GM23338 (cell line): Measurements from ENCODE around the gene CAMTA1. TPM values are rescaled to one million over a fixed set of nuclear protein-coding genes. Genes with fewer than 3 reads are reported as not detected.

Source experiments
- ATAC-seq: fragments of 200-7000 bp; cut with Tn5 transposase; 3 replicates; pipeline ENCODE4 v1.9.1; 2020
- DNase-seq: peaks from one replicate; pipeline ENCODE4 v3.0.0-alpha.2; 2015; ENCODE audit warnings: low spot score
- H2AFZ ChIP-seq: fragments of 200-600 bp; sonication (generic); 2 replicates; pipeline ENCODE4 v1.8.0; 2016; ENCODE audit warnings: antibody characterized with exemption, mild to moderate bottlenecking, moderate library complexity
- H3F3A ChIP-seq: fragments of 200-600 bp; sonication (generic); replicated peaks from 2 replicates; pipeline ENCODE4 v1.8.0; 2017; ENCODE audit warnings: antibody characterized with exemption, mixed run types, low read depth
- H3K27ac ChIP-seq: fragments of 200-600 bp; sonication (generic); 2 replicates; pipeline ENCODE4 v1.6.1; 2016; ENCODE audit warnings: low read depth
- H3K27me3 ChIP-seq: fragments of 200-600 bp; sonication (generic); 2 replicates; pipeline ENCODE4 v1.8.0; 2016; ENCODE audit warnings: mild to moderate bottlenecking, mixed run types, moderate library complexity; ENCODE audit not compliant: insufficient read depth
- H3K36me3 ChIP-seq: fragments of 200-600 bp; sonication (generic); 2 replicates; pipeline ENCODE4 v1.8.0; 2016; ENCODE audit warnings: mild to moderate bottlenecking; ENCODE audit not compliant: insufficient read depth
- H3K4me1 ChIP-seq: fragments of 200-600 bp; sonication (generic); 2 replicates; pipeline ENCODE4 v1.8.0; 2016; ENCODE audit warnings: mild to moderate bottlenecking, moderate library complexity; ENCODE audit not compliant: insufficient read depth
- H3K4me2 ChIP-seq: fragments of 200-600 bp; sonication (generic); 2 replicates; pipeline ENCODE4 v1.7.1; 2017; ENCODE audit warnings: mixed run types
- H3K4me3 ChIP-seq: fragments of 200-600 bp; sonication (generic); 2 replicates; pipeline ENCODE4 v1.6.1; 2016; ENCODE audit warnings: mixed run types
- H3K79me2 ChIP-seq: fragments of 200-600 bp; sonication (generic); replicated peaks from 2 replicates; pipeline ENCODE4 v1.8.0; 2017; ENCODE audit warnings: mild to moderate bottlenecking; ENCODE audit not compliant: insufficient read depth
- H3K9me2 ChIP-seq: fragments of 200-600 bp; sonication (generic); 2 replicates; pipeline ENCODE4 v1.8.0; 2017; ENCODE audit not compliant: insufficient read depth
- H4K20me1 ChIP-seq: fragments of 200-600 bp; sonication (generic); replicated peaks from 2 replicates; pipeline ENCODE4 v1.8.0; 2017; ENCODE audit warnings: mild to moderate bottlenecking; ENCODE audit not compliant: insufficient read depth
- H3K27ac Mint-ChIP-seq: 2 replicates; pipeline ENCODE4 v1.8.0; 2020; ENCODE audit warnings: inconsistent platforms, mild to moderate bottlenecking, moderate library complexity, mixed read lengths
- H3K27me3 Mint-ChIP-seq: 3 replicates; pipeline ENCODE4 v1.8.0; 2022; ENCODE audit warnings: low read depth, mild to moderate bottlenecking, moderate library complexity, mixed read lengths, inconsistent platforms; ENCODE audit not compliant: insufficient read depth, poor library complexity
- H3K36me3 Mint-ChIP-seq: 3 replicates; pipeline ENCODE4 v1.8.0; 2021; ENCODE audit warnings: low read depth, mild to moderate bottlenecking, inconsistent platforms, moderate library complexity, mixed read lengths
- H3K4me1 Mint-ChIP-seq: 3 replicates; pipeline ENCODE4 v1.8.0; 2020; ENCODE audit warnings: mild to moderate bottlenecking, inconsistent platforms, mixed read lengths
- H3K4me3 Mint-ChIP-seq: 3 replicates; pipeline ENCODE4 v1.8.0; 2021; ENCODE audit warnings: moderate library complexity, mild to moderate bottlenecking, inconsistent platforms, mixed read lengths
- H3K9me3 Mint-ChIP-seq: 3 replicates; pipeline ENCODE4 v1.8.0; 2020; ENCODE audit warnings: moderate library complexity, mild to moderate bottlenecking, inconsistent platforms, mixed read lengths
- CREB1 ChIP-seq: fragments of 250-450 bp; sonication (Bioruptor Pico); IDR thresholded peaks from 2 replicates; pipeline ENCODE4 v1.5.0; 2020; ENCODE audit warnings: low read depth, mild to moderate bottlenecking, moderate library complexity
- ETS1 ChIP-seq: IDR thresholded peaks from 2 replicates; pipeline ENCODE4 v1.6.1; 2016; ENCODE audit warnings: antibody characterized with exemption
- EZH2 ChIP-seq: fragments of 200-600 bp; sonication (generic); IDR thresholded peaks from one replicate; pipeline ENCODE4 v1.8.0; 2017; ENCODE audit warnings: antibody characterized with exemption, mild to moderate bottlenecking, low read depth; ENCODE audit not compliant: unreplicated experiment
- EZH2phosphoT487 ChIP-seq: fragments of 200-600 bp; sonication (generic); IDR thresholded peaks from one replicate; pipeline ENCODE4 v1.8.1; 2018; ENCODE audit warnings: antibody characterized with exemption; ENCODE audit not compliant: unreplicated experiment
- JUNB ChIP-seq: IDR thresholded peaks from one replicate; pipeline ENCODE4 v1.6.1; 2016; ENCODE audit warnings: antibody characterized with exemption; ENCODE audit not compliant: unreplicated experiment
- POLR2AphosphoS5 ChIP-seq: IDR thresholded peaks from 2 replicates; pipeline ENCODE4 v1.6.1; 2016; ENCODE audit warnings: antibody characterized with exemption, low read depth
- REST ChIP-seq: IDR thresholded peaks from one replicate; pipeline ENCODE4 v1.6.1; 2018; ENCODE audit warnings: antibody characterized with exemption; ENCODE audit not compliant: unreplicated experiment
- STAT1 ChIP-seq: IDR thresholded peaks from one replicate; pipeline ENCODE4 v1.6.1; 2016; ENCODE audit warnings: antibody characterized with exemption; ENCODE audit not compliant: unreplicated experiment
- ZNF114 ChIP-seq: fragments of 250-450 bp; sonication (Bioruptor Pico); IDR thresholded peaks from 2 replicates; pipeline ENCODE4 v1.5.0; 2020; ENCODE audit warnings: mild to moderate bottlenecking, moderate library complexity
- ZNF331 ChIP-seq: fragments of 250-450 bp; sonication (Bioruptor Pico); IDR thresholded peaks from 2 replicates; pipeline ENCODE4 v1.5.0; 2020; ENCODE audit warnings: low read depth, mild to moderate bottlenecking, moderate library complexity
- ZNF462 ChIP-seq: fragments of 250-450 bp; sonication (Bioruptor Pico); IDR thresholded peaks from 2 replicates; pipeline ENCODE4 v1.5.0; 2020; ENCODE audit warnings: mild to moderate bottlenecking, moderate library complexity
- polyA plus RNA-seq: library from polyadenylated mRNA; unstranded; fragments of >200 nt; fragmentation: Nextera tagmentation; extraction: Ambion mirVana; gene quantifications from 2 replicates; pipeline ENCODE4 v1.2.1, GENCODE V29; 2016
- total RNA-seq: library from RNA; depleted of rRNA; stranded (reverse); fragments of >200 nt; shearing (Covaris generic); gene quantifications from 2 replicates; pipeline ENCODE4 v1.2.3, GENCODE V29; 2014

Gene CAMTA1
- total and polyA plus RNA-seq, 2 experiments from 2014 or later = 115 to 519 TPM

- TF ChIP-seq STAT1 = no peak
- TF ChIP-seq ZNF114 (CRISPR knock-in tag) = no peak
These were observed 615.3 kb downstream of the CAMTA1 start (continued) for GRCh38 chr1:7400566-7400965.

- Histone ChIP-seq H3K27ac (no peak overlapping the region), H4K20me1 (no peaks in the 10 kb centered on the region), H3K36me3 (no peaks in the 10 kb centered on the region), H3F3A (no peaks in the 10 kb centered on the region), H2AFZ (no peak overlapping the region), H3K4me1 (no peaks in the 10 kb centered on the region; the same call in 1 of the 2 replicates), H3K4me3 (no peak overlapping the region), H3K27me3 (no peaks in the 10 kb centered on the region), H3K9me2 (no peaks in the 10 kb centered on the region; the same call in 1 of the 2 replicates), H3K4me2 (no peak overlapping the region), H3K79me2 (no peaks in the 10 kb centered on the region)
- peak; percentile 36 for DNase-seq
- no peak overlapping the region for H3K4me3 Mint-ChIP-seq
- peak; percentile 72 for ATAC-seq
- H3K27ac Mint-ChIP-seq = no peak overlapping the region
- H3K36me3 Mint-ChIP-seq = peaks cover 27% of the 10 kb centered on the region; the same call in 2 of the 3 replicates
- TF ChIP-seq REST = no peak
- no peak for TF ChIP-seq EZH2phosphoT487
- no peak for TF ChIP-seq ZNF114 (CRISPR knock-in tag)
- no peak for TF ChIP-seq CREB1 (CRISPR knock-in tag)
- TF ChIP-seq ETS1 = no peak
- TF ChIP-seq ZNF331 (CRISPR knock-in tag) = no peak
- no peak for TF ChIP-seq ZNF462 (CRISPR knock-in tag)
- TF ChIP-seq EZH2 = no peak
- no peak for TF ChIP-seq POLR2AphosphoS5
- no peak for TF ChIP-seq STAT1
- no peak for TF ChIP-seq JUNB
- H3K27me3 Mint-ChIP-seq = peaks cover 2% of the 10 kb centered on the region
- H3K9me3 Mint-ChIP-seq = peaks cover 29% of the 10 kb centered on the region
- peaks cover 26% of the 10 kb centered on the region for H3K4me1 Mint-ChIP-seq
These were observed 616.7 kb downstream of the CAMTA1 start for GRCh38 chr1:7401814-7402547.
